Astrocyte of the spinal cord (primary cell): Measurements from ENCODE around the gene SLC22A5.
A peak's percentile ranks its signal among the peaks of the same experiment; 100 is the strongest.

Source experiments
- DNase-seq: peaks from one replicate; pipeline ENCODE4 v3.0.0; 2011; ENCODE audit warnings: low read depth, low spot score
- H3K4me3 ChIP-seq: 2 replicates; pipeline ENCODE4 v1.5.1; 2011; ENCODE audit warnings: low read depth, mild to moderate bottlenecking, low read length, moderate library complexity
- CTCF ChIP-seq: IDR thresholded peaks from 2 replicates; pipeline ENCODE4 v1.5.1; 2012; ENCODE audit warnings: low read depth, mild to moderate bottlenecking, low read length, inconsistent platforms
- in situ Hi-C: cut with HindIII; loops from 2 replicates; pipeline ENCODE4 v1.10.0; 2017; ENCODE audit warnings: low sequenced_read_pairs

The SLC22A5 gene

DNA sequence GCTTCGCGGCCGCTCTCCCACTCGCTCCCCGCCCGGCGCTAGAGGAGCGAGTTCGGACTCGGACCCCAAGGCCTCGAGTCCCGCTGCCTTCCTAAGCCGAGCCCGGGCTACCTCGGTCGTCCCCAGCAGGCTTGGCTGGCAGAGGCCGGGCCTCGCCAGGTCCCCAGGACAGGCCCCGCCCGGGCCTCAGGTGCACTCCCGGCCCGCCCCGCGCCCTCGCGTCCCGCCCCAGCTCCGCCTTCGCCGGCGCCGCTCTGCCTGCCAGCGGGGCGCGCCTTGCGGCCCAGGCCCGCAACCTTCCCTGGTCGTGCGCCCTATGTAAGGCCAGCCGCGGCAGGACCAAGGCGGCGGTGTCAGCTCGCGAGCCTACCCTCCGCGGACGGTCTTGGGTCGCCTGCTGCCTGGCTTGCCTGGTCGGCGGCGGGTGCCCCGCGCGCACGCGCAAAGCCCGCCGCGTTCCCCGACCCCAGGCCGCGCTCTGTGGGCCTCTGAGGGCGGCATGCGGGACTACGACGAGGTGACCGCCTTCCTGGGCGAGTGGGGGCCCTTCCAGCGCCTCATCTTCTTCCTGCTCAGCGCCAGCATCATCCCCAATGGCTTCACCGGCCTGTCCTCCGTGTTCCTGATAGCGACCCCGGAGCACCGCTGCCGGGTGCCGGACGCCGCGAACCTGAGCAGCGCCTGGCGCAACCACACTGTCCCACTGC is at the start of gene SLC22A5:
SLC22A5 (plus strand) TSS at position 237 of the 707 bp plus-strand sequence; CDS start at position 500, 263 bp downstream.
- peak within 1 kb of the TSS; percentile 56 for H3K4me3 ChIP-seq
- peak; percentile 30 for DNase-seq
- in situ Hi-C loops = no loop called here
- TF ChIP-seq CTCF = no peak

DNA sequence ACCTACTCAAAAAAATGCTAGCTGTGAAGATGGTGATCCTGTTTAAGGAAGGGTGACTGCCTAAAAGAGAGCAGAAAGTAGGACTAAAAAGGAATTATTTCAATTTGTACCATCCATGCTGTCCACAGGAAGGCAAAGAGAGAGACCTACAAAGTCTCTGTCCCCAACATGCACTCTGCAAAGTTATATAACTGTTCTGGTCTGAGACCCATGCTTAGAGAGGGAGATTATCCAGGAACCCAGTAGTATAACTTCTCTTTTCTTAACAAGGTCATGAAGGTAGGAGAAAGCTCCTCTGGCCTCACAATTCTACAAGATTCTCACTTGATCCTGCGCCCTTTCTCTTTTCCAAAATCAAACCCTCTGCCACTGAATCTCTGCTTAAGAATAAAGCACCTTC is 49.5 kb upstream of the SLC22A5 start:
- DNase-seq = no peak
- in situ Hi-C loops = no loop called here
- H3K4me3 ChIP-seq = no peak overlapping the region
- TF ChIP-seq CTCF = no peak

DNA sequence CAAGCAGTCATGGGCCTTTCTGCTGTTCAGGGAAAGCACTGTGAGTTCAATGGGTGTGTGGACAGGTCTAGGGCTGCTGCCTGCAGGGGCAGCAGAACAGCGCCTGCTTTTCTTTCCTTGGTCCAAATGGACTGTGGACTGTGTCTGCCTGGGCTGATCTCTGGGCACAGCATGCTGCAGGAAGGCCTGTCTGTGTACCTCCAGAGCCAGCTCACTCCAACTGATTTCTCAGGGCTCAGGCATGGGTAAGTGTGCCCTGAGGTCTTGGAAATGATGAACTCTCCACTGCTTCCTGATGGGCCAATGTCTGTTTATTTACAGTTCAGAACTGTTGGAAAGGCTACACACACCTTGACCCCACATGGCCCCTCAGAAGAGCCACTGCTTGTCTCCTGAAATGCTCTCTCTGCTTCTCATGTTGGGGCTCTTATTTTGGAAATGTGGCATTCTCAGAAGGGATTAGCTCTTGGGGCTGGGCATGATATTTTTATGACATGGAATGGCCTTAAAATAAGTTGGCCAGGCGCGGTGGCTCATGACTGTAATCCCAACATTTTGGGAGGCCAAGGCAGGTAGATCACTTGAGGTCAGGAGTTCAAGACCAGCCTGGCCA is 48.3 kb upstream of the SLC22A5 start:
- H3K4me3 ChIP-seq = no peak overlapping the region

GRCh38 chr5:132322266-132322665 is 47.2 kb upstream of the SLC22A5 start:
- DNase-seq = no peak
- TF ChIP-seq CTCF = no peak
- no peak overlapping the region for H3K4me3 ChIP-seq
- in situ Hi-C loops = no loop called here

More for the DNA sequence above, 48.3 kb upstream of the SLC22A5 start:
- DNase-seq = no peak
- in situ Hi-C loops = no loop called here
- no peak for TF ChIP-seq CTCF

DNA sequence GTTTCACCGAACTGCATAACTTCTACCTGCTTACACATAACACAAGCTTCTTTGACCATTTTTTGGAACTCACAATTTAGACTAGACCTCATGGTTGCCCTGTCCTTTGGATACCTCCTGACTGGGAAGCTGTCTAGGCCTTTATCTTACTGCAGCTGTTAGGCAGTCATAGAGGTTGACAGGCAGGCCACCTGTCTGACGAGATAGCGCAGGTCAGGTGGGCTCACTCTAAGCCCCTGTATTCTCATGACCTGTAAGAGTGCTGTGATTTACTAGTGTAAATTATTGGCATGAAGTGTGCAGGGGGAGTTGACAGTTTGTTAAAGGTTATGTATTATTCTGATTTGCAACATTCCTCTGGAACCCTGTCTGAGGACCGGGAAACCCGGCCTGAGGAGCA is 46.3 kb upstream of the SLC22A5 start:
- DNase-seq = no peak
- no peak for TF ChIP-seq CTCF
- H3K4me3 ChIP-seq = no peak overlapping the region
- in situ Hi-C loops = no loop called here

- in situ Hi-C loops = no loop called here
- no peak overlapping the region for H3K4me3 ChIP-seq
- no peak for DNase-seq
- no peak for TF ChIP-seq CTCF
Measured at GRCh38 chr5:132325691-132326090, 43.8 kb upstream of the SLC22A5 start.
